H9 (cell line): ENCODE data around the gene OMD. TPM values are rescaled to one million over a fixed set of nuclear protein-coding genes. Genes with fewer than 3 reads are reported as not detected.

ENCODE experiments used
- DNase-seq: peaks from one replicate; pipeline ENCODE4 v3.0.0-alpha.2; 2017
- H2AFZ ChIP-seq: one replicate; pipeline ENCODE4 v1.6.1; 2013; ENCODE audit warnings: mild to moderate bottlenecking, low read length, control low read depth, moderate library complexity
- H2AK5ac ChIP-seq: 2 replicates; pipeline ENCODE4 v1.6.1; 2013; ENCODE audit warnings: low read length, control low read depth, mixed read lengths; ENCODE audit not compliant: insufficient read length
- H2BK120ac ChIP-seq: one replicate; pipeline ENCODE4 v1.6.1; 2013; ENCODE audit warnings: low read depth, mild to moderate bottlenecking, low read length, control low read depth, inconsistent platforms; ENCODE audit not compliant: poor library complexity, severe bottlenecking
- H2BK12ac ChIP-seq: 2 replicates; pipeline ENCODE4 v1.6.1; 2013; ENCODE audit warnings: low read length, control low read depth, mixed read lengths, low read depth; ENCODE audit not compliant: insufficient read length
- H2BK15ac ChIP-seq: 2 replicates; pipeline ENCODE4 v1.6.1; 2013; ENCODE audit warnings: low read depth, low read length, control low read depth
- H2BK20ac ChIP-seq: one replicate; pipeline ENCODE4 v1.6.1; 2013; ENCODE audit warnings: low read depth, mild to moderate bottlenecking, low read length, control low read depth, inconsistent platforms; ENCODE audit not compliant: poor library complexity, severe bottlenecking
- H2BK5ac ChIP-seq: 2 replicates; pipeline ENCODE4 v1.6.1; 2013; ENCODE audit warnings: low read length, control low read depth, mixed read lengths; ENCODE audit not compliant: insufficient read length
- H3K14ac ChIP-seq: 2 replicates; pipeline ENCODE4 v1.6.1; 2013; ENCODE audit warnings: low read length, control low read depth; ENCODE audit not compliant: insufficient read depth
- H3K18ac ChIP-seq: 2 replicates; pipeline ENCODE4 v1.6.1; 2013; ENCODE audit warnings: low read depth, mild to moderate bottlenecking, mixed read lengths, low read length, control low read depth; ENCODE audit not compliant: insufficient read length
- H3K23ac ChIP-seq: 2 replicates; pipeline ENCODE4 v1.6.1; 2013; ENCODE audit warnings: low read length, control low read depth, mixed read lengths, low read depth; ENCODE audit not compliant: insufficient read length
- H3K23me2 ChIP-seq: 2 replicates; pipeline ENCODE4 v1.6.1; 2013; ENCODE audit warnings: low read depth, mild to moderate bottlenecking, mixed read lengths, low read length, control low read depth; ENCODE audit not compliant: insufficient read length, poor library complexity, severe bottlenecking
- H3K27ac ChIP-seq: 2 replicates; pipeline ENCODE4 v1.5.1; 2013; ENCODE audit warnings: low read length, control low read depth, mixed read lengths, low read depth; ENCODE audit not compliant: insufficient read length
- H3K27me3 ChIP-seq: 2 replicates; pipeline ENCODE4 v1.6.1; 2013; ENCODE audit warnings: low read length, control low read depth, inconsistent platforms; ENCODE audit not compliant: insufficient read depth
- H3K4ac ChIP-seq: 2 replicates; pipeline ENCODE4 v1.6.1; 2013; ENCODE audit warnings: low read depth, mild to moderate bottlenecking, control low read depth, inconsistent platforms, low read length, moderate library complexity
- H3K4me1 ChIP-seq: 2 replicates; pipeline ENCODE4 v1.6.1; 2013; ENCODE audit warnings: low read length, control low read depth, inconsistent platforms; ENCODE audit not compliant: insufficient read depth
- H3K4me2 ChIP-seq: 2 replicates; pipeline ENCODE4 v1.6.1; 2013; ENCODE audit warnings: low read length, control low read depth, mixed read lengths; ENCODE audit not compliant: insufficient read length, insufficient read depth
- H3K56ac ChIP-seq: 2 replicates; pipeline ENCODE4 v1.6.1; 2013; ENCODE audit warnings: low read depth, mild to moderate bottlenecking, mixed read lengths, low read length, control low read depth; ENCODE audit not compliant: insufficient read length
- H3K79me1 ChIP-seq: 2 replicates; pipeline ENCODE4 v1.6.1; 2013; ENCODE audit warnings: low read depth, mild to moderate bottlenecking, moderate library complexity, low read length, control low read depth, inconsistent platforms; ENCODE audit not compliant: insufficient read depth, poor library complexity, severe bottlenecking
- H3K79me2 ChIP-seq: 2 replicates; pipeline ENCODE4 v1.6.1; 2013; ENCODE audit warnings: low read length, control low read depth, inconsistent platforms; ENCODE audit not compliant: insufficient read depth
- H3K9ac ChIP-seq: 2 replicates; pipeline ENCODE4 v1.6.1; 2013; ENCODE audit warnings: low read length, control low read depth, mixed read lengths; ENCODE audit not compliant: insufficient read length; ENCODE audit errors: extremely low read depth
- H3K9me3 ChIP-seq: one replicate; pipeline ENCODE4 v1.6.1; 2013; ENCODE audit warnings: low read depth, low read length, inconsistent platforms; ENCODE audit not compliant: control insufficient read depth
- H3T11ph ChIP-seq: one replicate; pipeline ENCODE4 v1.6.1; 2013; ENCODE audit warnings: mild to moderate bottlenecking, low read length, control low read depth, inconsistent platforms
- H4K20me1 ChIP-seq: one replicate; pipeline ENCODE4 v1.6.1; 2013; ENCODE audit not compliant: control insufficient read depth, insufficient read length, insufficient read depth
- H4K5ac ChIP-seq: 2 replicates; pipeline ENCODE4 v1.6.1; 2013; ENCODE audit warnings: low read depth, mild to moderate bottlenecking, mixed read lengths, low read length, control low read depth; ENCODE audit not compliant: insufficient read length
- H4K8ac ChIP-seq: replicated peaks from 2 replicates; pipeline ENCODE4 v1.6.1; 2013; ENCODE audit warnings: low read length, control low read depth, mixed read lengths, low read depth; ENCODE audit not compliant: insufficient read length
- H4K91ac ChIP-seq: 2 replicates; pipeline ENCODE4 v1.6.1; 2013; ENCODE audit warnings: low read depth, mild to moderate bottlenecking, moderate library complexity, mixed read lengths, low read length, control low read depth; ENCODE audit not compliant: insufficient read length
- H3K27ac Mint-ChIP-seq, 3 experiments: 2 replicates in 2 of 3; 3 replicates in 1 of 3; pipeline ENCODE4 v1.8.0; 2020 to 2021; ENCODE audit warnings: mixed read lengths in 3 of 3, mild to moderate bottlenecking in 1 of 3, moderate library complexity in 1 of 3
- H3K27me3 Mint-ChIP-seq: 2 replicates; pipeline ENCODE4 v1.8.0; 2021; ENCODE audit warnings: low read depth, mild to moderate bottlenecking, moderate library complexity, mixed read lengths
- H3K36me3 Mint-ChIP-seq, 3 experiments: 2 replicates in 2 of 3; 3 replicates in 1 of 3; pipeline ENCODE4 v1.8.0; 2020 to 2021; ENCODE audit warnings: low read depth in 3 of 3, mixed read lengths in 3 of 3; ENCODE audit not compliant: insufficient read depth in 1 of 3
- H3K4me1 Mint-ChIP-seq, 2 experiments: 2 replicates each; pipeline ENCODE4 v1.8.0; 2020; ENCODE audit warnings: mixed read lengths in 2 of 2
- H3K4me3 Mint-ChIP-seq, 2 experiments: 2 replicates in 1 of 2; 3 replicates in 1 of 2; pipeline ENCODE4 v1.8.0; 2020 to 2021; ENCODE audit warnings: mild to moderate bottlenecking in 2 of 2, mixed read lengths in 2 of 2, moderate library complexity in 1 of 2
- H3K9me3 Mint-ChIP-seq, 2 experiments: 2 replicates in 1 of 2; 3 replicates in 1 of 2; pipeline ENCODE4 v1.8.0; 2020; ENCODE audit warnings: mild to moderate bottlenecking in 2 of 2, mixed read lengths in 2 of 2, moderate library complexity in 1 of 2
- CTCF ChIP-seq: fragments of 200-600 bp; sonication (generic); conservative IDR thresholded peaks from 3 replicates; pipeline ENCODE4 v1.8.0; 2021; ENCODE audit warnings: antibody characterized with exemption, mild to moderate bottlenecking
- WGBS: extraction: QIAGEN DNeasy Blood & Tissue Kit; methylation state at CpG from one replicate; pipeline ENCODE4 v1.1.7; 2013; ENCODE audit warnings: missing lambda C conversion rate, low lambda C conversion rate, mixed read lengths; ENCODE audit not compliant: insufficient read length; ENCODE audit errors: extremely low coverage; 5-methylcytosine and 5-hydroxymethylcytosine counted together
- total RNA-seq: library from RNA; stranded (reverse); gene quantifications from 2 replicates; pipeline ENCODE4 v1.2.1, GENCODE V29; 2021

OMD gene
- total RNA-seq, 1 experiment from 2014 or later = not detected

- Histone ChIP-seq H2AFZ (no peak within 1 kb of the TSS), H2BK20ac (no peak within 1 kb of the TSS), H2BK12ac (no peak within 1 kb of the TSS), H3K18ac (no peak within 1 kb of the TSS), H3K4ac (no peak within 1 kb of the TSS), H3K4me1 (no peaks in the 10 kb centered on the region), H3K79me2 (no peaks in the 10 kb centered on the region), H3K4me2 (no peak within 1 kb of the TSS), H2BK120ac (no peak within 1 kb of the TSS), H4K91ac (no peak within 1 kb of the TSS), H2BK15ac (no peak within 1 kb of the TSS), H3K79me1 (no peaks in the 10 kb centered on the region), H3K56ac (no peak within 1 kb of the TSS), H3K9ac (no peak within 1 kb of the TSS), H3K23me2 (no peaks in the 10 kb centered on the region), H3K14ac (no peak within 1 kb of the TSS), H3T11ph (no peak within 1 kb of the TSS), H4K5ac (no peak within 1 kb of the TSS), H3K23ac (no peak within 1 kb of the TSS), H2AK5ac (no peak within 1 kb of the TSS), H4K20me1 (no peaks in the 10 kb centered on the region), H2BK5ac (no peak within 1 kb of the TSS), H3K9me3 (no peaks in the 10 kb centered on the region), H4K8ac (no peak within 1 kb of the TSS), H3K27ac (no peak within 1 kb of the TSS), H3K27me3 (no peaks in the 10 kb centered on the region)
- H3K27me3 Mint-ChIP-seq = no peaks in the 10 kb centered on the region
- H3K4me1 Mint-ChIP-seq = 0 out of 4 replicates have a peak, but pooled peaks cover 0 to 3% of the 10 kb centered on the region in 2 experiments
- WGBS = no CpG with 5 or more reads among the region's 5 CpGs
- no peak for DNase-seq
- H3K9me3 Mint-ChIP-seq = no peaks in the 10 kb centered on the region
- H3K4me3 Mint-ChIP-seq = no peak within 1 kb of the TSS
- TF ChIP-seq CTCF = no peak
- no peaks in the 10 kb centered on the region for H3K36me3 Mint-ChIP-seq
- H3K27ac Mint-ChIP-seq = no peak within 1 kb of the TSS
Observed at GRCh38 chr9:92404042-92404836, 20.0 kb downstream of the OMD start, which contains the start of gene OGN. Gene OGN (minus strand): TSS chr9:92404578. CDS start chr9:92403407, 1,171 bp downstream.
